ENCODE measurements around the gene MEF2B.

MEF2B gene

DNA sequence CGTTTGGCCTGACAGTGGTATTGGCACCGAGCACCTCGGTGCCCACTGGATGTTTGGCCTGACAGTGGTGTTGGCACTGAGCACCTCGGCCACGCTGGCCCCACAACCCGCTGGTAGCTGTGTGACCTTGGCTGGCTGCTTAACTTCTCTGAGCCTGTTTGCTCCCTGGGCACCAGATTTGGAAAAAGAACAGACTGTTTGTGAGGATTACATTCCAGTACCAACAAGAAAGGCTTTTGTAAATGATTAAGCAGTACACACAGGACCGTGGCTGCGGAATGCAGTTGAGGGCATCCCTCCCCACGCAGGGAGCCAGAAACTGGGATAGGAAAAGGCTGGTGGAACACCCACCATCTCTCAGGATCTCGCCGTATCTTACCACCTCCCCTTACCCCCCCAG lies 74.4 kb downstream of the MEF2B start:
- H3K36me3 ChIP-seq (ENCODE audit: control insufficient read depth in 4 of 4, insufficient read depth in 4 of 4, low read length in 3 of 4), result peaks cover 0 to 12% (median 0%) of the 10 kb centered on the region in 4 experiments
- H3K4me3 ChIP-seq (ENCODE audit: control insufficient read depth in 1 of 7, extremely low read depth in 1 of 7, insufficient read depth in 4 of 7, low read depth in 2 of 7, low read length in 6 of 7), result no peak overlapping the region
- H3K4me1 ChIP-seq (ENCODE audit: control extremely low read depth in 1 of 4, control insufficient read depth in 4 of 4, insufficient read depth in 4 of 4, low read length in 3 of 4), result no peaks in the 10 kb centered on the region
- no peaks in the 10 kb centered on the region for H3K9me3 ChIP-seq (ENCODE audit: control extremely low read depth in 1 of 5, control insufficient read depth in 4 of 5, insufficient read depth in 2 of 5, low read depth in 1 of 5, low read length in 4 of 5)
- no peaks in the 10 kb centered on the region for H3K27me3 ChIP-seq (replicated peaks in 2 of 5; ENCODE audit: control insufficient read depth in 4 of 5, insufficient read depth in 5 of 5, low read length in 4 of 5)
- POLR2A ChIA-PET, result no interaction called here
- WGBS (ENCODE audit: insufficient coverage), result 88% methylated on average over 9 of the region's 11 CpGs
- no peak overlapping the region for H3K27ac ChIP-seq (ENCODE audit: insufficient read depth in 1 of 2, low read depth in 1 of 2, low read length in 2 of 2, poor library complexity in 1 of 2, severe bottlenecking in 2 of 2)
- CTCF ChIA-PET, result no interaction called here
- DNase-seq, result no peak

Data from common myeloid progenitor, CD34-positive (primary cell).